PFSK-1 (cell line): ENCODE results near the gene MICU1.

Experiments
- FOXP2 ChIP-seq: optimal IDR thresholded peaks from 2 replicates; pipeline ENCODE3; 2011; ENCODE audit warnings: borderline replicate concordance, control low read depth, inconsistent platforms; ENCODE audit not compliant: insufficient read depth; ENCODE audit errors: extremely low read length, extremely low read depth
- POLR2AphosphoS5 ChIP-seq: IDR thresholded peaks from 2 replicates; pipeline ENCODE4 v1.6.1; 2012; ENCODE audit warnings: low read depth, mild to moderate bottlenecking, control low read depth, low read length, moderate library complexity
- REST ChIP-seq, 2 experiments: IDR thresholded peaks; 2 replicates each; pipeline versions ENCODE4 v1.6.1 to v1.8.0; 2011 to 2012; ENCODE audit warnings: low read depth in 2 of 2, low read length in 2 of 2, control low read depth in 1 of 2, inconsistent platforms in 1 of 2, mild to moderate bottlenecking in 1 of 2, moderate library complexity in 1 of 2; ENCODE audit not compliant: insufficient read depth in 1 of 2
- SIN3A ChIP-seq: IDR thresholded peaks from 2 replicates; pipeline ENCODE4 v1.6.1; 2012; ENCODE audit warnings: mild to moderate bottlenecking, low read length, moderate library complexity, borderline replicate concordance; ENCODE audit not compliant: insufficient read depth
- TAF1 ChIP-seq: IDR thresholded peaks from 2 replicates; pipeline ENCODE4 v1.6.1; 2012; ENCODE audit warnings: low read length, control low read depth, borderline replicate concordance; ENCODE audit not compliant: insufficient read depth

Gene MICU1

GRCh38 chr10:72574636-72575035 is 51.2 kb downstream of the MICU1 start:
- TF ChIP-seq TAF1 (no peak), REST (IDR thresholded peaks at IDR 0.05; ENCODE audit: insufficient read depth in 1 of 2, low read depth in 2 of 2, low read length in 2 of 2) (no peak), FOXP2 (no peak), SIN3A (no peak), POLR2AphosphoS5 (no peak)

- TF ChIP-seq FOXP2 (no peak), TAF1 (no peak), SIN3A (no peak), REST (IDR thresholded peaks at IDR 0.05; ENCODE audit: insufficient read depth in 1 of 2, low read depth in 2 of 2, low read length in 2 of 2) (no peak), POLR2AphosphoS5 (no peak)
Observed at GRCh38 chr10:72573079-72573478, 52.8 kb downstream of the MICU1 start.

GRCh38 chr10:72567889-72568640 is 57.8 kb downstream of the MICU1 start:
- TF ChIP-seq POLR2AphosphoS5 (no peak), SIN3A (no peak), REST (IDR thresholded peaks at IDR 0.05; ENCODE audit: insufficient read depth in 1 of 2, low read depth in 2 of 2, low read length in 2 of 2) (no peak), FOXP2 (no peak), TAF1 (no peak)

- TF ChIP-seq REST (IDR thresholded peaks at IDR 0.05; ENCODE audit: insufficient read depth in 1 of 2, low read depth in 2 of 2, low read length in 2 of 2) (no peak), SIN3A (no peak)
Observed at GRCh38 chr10:72567421-72567820, 58.5 kb downstream of the MICU1 start.

- TF ChIP-seq SIN3A: no peak
- no peak for TF ChIP-seq FOXP2
- TF ChIP-seq TAF1: no peak
- no peak for TF ChIP-seq POLR2AphosphoS5
- TF ChIP-seq REST (IDR thresholded peaks at IDR 0.05; ENCODE audit: insufficient read depth in 1 of 2, low read depth in 2 of 2, low read length in 2 of 2): no peak
Observed at GRCh38 chr10:72564596-72564995, 61.3 kb downstream of the MICU1 start.
